ENCODE results near the gene RCOR3. TPM values are rescaled to one million over a fixed set of nuclear protein-coding genes. Genes with fewer than 3 reads are reported as not detected.
"Not testable (repeated sequence)": the region's sequence is repeated elsewhere in the genome, so short reads cannot be mapped to it uniquely, and the experiment has no call there.

The RCOR3 gene
- total RNA-seq, 1 donor from 2014 or later: 41.8 TPM

- intact Hi-C loops (cut with micrococcal nuclease): loop anchor here (1.0 to 5.0 kb wide), 12 partner anchors 64 to 1756 kb away; partner anchors contain the start of genes ANGEL2, DTL, INTS7 and LPGAT1
Measured at GRCh38 chr1:211259638-211260126, 516 bp downstream of the RCOR3 start.

- intact Hi-C loops (cut with micrococcal nuclease): loop anchor here (1.0 kb wide), 3 partner anchors 122 to 1755 kb away; partner anchors contain the start of gene ANGEL2
Measured at GRCh38 chr1:211260141-211261107, 1.3 kb downstream of the RCOR3 start.

DNA sequence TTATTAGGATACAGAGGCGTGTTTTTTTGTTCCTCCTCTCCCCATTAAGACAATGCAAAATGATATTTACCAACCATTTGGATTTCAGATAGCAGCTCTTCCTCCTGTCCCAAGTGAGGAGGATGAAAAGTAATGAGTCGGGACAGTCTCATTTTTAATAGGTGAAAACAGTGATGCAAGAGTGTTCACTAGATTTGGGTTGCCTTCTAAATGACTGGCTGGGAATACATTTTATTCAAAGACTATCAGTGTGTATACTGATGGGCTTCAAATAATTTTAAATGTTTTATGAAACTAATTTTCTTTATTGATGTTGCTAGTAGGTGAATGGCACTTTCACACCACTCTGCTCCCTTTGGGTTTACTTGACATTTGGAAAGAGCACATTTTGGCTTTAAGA is 2.1 kb downstream of the RCOR3 start:
- intact Hi-C loops (cut with micrococcal nuclease): no loop called here

- intact Hi-C loops (cut with micrococcal nuclease): not testable (repeated sequence)
Measured at GRCh38 chr1:211263022-211263421, 3.9 kb downstream of the RCOR3 start.

DNA sequence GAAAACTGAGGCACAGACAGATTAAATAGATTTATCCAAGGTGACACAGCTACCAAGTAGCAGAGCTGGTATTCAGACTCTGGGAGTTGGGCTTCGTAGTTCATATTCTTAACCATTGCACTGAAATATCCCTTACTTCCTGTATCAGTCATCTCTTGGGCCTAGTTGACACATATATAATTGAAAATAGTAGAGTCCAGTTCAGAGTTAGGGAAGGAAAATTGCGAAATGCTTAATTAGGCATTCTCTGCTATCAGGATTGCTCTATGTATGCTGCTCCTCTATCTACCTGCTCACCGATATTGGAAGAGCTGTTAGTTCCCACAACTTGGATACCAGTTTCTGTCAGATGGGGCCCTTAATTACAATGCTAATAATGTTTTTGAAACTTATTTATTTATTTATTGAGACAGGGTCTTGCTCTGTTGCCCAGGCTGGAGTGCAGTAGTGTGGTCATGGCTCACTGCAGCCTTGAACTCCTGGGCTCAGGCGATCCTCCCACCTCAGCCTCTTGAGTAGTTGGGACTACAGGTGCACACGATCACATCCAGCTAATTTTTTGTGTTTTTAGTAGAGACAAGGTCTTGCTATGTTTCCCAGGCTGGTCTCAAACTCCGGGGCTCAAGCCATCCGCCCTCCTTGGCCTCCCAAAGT is 8.2 kb downstream of the RCOR3 start:
- intact Hi-C loops (cut with micrococcal nuclease): no loop called here

GRCh38 chr1:211279340-211279739 is 20.2 kb downstream of the RCOR3 start:
- intact Hi-C loops (cut with micrococcal nuclease): no loop called here

- intact Hi-C loops (cut with micrococcal nuclease): no loop called here
Measured at GRCh38 chr1:211280910-211281309, 21.7 kb downstream of the RCOR3 start.

GRCh38 chr1:211281320-211282022 is 22.3 kb downstream of the RCOR3 start:
- intact Hi-C loops (cut with micrococcal nuclease): no loop called here

DNA sequence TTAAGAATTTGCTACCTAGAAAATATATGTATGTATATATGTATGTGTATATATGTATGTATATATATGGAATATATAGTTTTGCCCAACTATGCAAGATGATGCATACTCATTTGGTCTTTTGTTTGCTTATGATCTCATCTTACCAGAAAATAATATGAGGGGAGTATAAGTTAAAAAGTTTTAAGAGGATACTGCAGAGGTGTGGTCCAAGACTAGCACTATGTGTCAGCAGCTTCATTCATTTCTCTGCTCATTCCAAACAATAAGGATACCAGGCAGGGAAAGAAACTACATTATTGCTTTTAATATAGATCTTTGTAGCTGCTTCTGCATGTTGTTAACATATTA is 22.8 kb downstream of the RCOR3 start:
- intact Hi-C loops (cut with micrococcal nuclease): no loop called here

GRCh38 chr1:211285196-211285595 is 26.0 kb downstream of the RCOR3 start:
- intact Hi-C loops (cut with micrococcal nuclease): no loop called here

DNA sequence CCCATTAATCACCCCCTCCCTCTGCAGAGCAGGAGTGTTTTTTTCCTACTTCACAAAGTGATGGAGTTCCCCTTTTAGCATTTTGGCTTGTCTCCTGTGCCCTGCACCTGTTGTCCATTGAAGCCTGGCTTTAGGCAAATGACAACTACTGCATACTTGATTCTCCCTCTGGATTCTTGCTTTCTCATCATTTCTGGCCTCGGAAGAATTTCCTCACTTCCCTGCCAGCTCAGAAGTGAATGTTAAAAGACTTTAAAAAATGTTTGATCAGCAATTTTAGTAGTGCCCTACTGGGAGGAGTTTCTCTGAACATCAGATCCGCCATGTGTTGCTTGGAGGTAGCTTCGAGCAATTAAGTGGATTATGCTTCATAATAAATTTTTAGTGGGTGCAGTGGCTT is 28.1 kb downstream of the RCOR3 start:
- intact Hi-C loops (cut with micrococcal nuclease): no loop called here

GRCh38 chr1:211292411-211292810 is 33.2 kb downstream of the RCOR3 start:
- intact Hi-C loops (cut with micrococcal nuclease): no loop called here

DNA sequence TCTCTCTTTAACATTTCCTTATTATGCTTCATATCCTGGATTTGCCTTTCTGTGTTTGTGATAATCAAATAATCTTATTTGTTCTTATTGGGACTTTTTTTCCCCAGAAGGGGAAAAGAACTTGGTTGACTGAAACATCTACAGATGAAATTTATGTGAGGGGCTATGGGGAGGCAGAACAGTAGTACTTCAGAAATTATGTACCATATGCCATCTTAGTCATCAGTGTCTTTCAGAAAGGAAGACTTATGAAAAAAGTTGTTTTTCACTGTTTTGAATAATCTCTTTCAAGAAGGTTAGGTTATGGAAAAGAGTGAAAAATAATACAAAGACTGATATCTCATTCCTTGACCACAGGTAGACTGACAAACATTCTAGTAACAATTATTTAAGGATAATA is 37.2 kb downstream of the RCOR3 start:
- intact Hi-C loops (cut with micrococcal nuclease): no loop called here

GRCh38 chr1:211305044-211305443 is 45.9 kb downstream of the RCOR3 start:
- intact Hi-C loops (cut with micrococcal nuclease): no loop called here

- intact Hi-C loops (cut with micrococcal nuclease): no loop called here
Measured at GRCh38 chr1:211309617-211310016, 50.5 kb downstream of the RCOR3 start.

DNA sequence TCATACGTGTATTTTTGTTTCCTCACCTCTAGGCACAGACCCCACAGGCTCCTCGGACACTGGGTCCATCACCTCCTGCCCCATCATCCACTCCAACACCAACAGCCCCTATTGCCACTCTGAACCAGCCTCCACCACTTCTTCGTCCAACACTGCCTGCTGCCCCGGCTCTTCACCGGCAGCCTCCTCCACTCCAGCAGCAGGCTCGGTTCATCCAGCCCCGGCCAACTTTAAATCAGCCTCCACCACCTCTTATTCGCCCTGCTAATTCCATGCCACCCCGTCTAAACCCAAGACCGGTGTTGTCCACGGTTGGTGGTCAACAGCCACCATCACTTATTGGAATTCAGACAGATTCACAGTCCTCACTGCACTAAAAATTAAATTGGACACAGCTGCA is 54.2 kb downstream of the RCOR3 start:
- intact Hi-C loops (cut with micrococcal nuclease): no loop called here

GRCh38 chr1:211318576-211319280 is 59.6 kb downstream of the RCOR3 start:
- intact Hi-C loops (cut with micrococcal nuclease): no loop called here

- intact Hi-C loops (cut with micrococcal nuclease): loop anchor here (5.0 to 10.0 kb wide), 2 partner anchors 715 to 837 kb away; partner anchors contain the start of genes DTL and INTS7
Measured at GRCh38 chr1:211319892-211320291, 60.7 kb downstream of the RCOR3 start.

- intact Hi-C loops (cut with micrococcal nuclease): loop anchor here (5.0 to 10.0 kb wide), 2 partner anchors 714 to 836 kb away; partner anchors contain the start of genes DTL and INTS7
Measured at GRCh38 chr1:211320980-211321379, 61.8 kb downstream of the RCOR3 start.

GRCh38 chr1:211321646-211322045 is 62.5 kb downstream of the RCOR3 start:
- intact Hi-C loops (cut with micrococcal nuclease): loop anchor here (2.0 to 10.0 kb wide), 3 partner anchors 15 to 836 kb away; partner anchors contain the start of genes DTL and INTS7

Data from T-helper 1 cell treated with Interleukin-12 subunit alpha and Interleukin-12 subunit beta and Interleukin-4 antibody, amounts not matched to agents 30 ng/mL and 1 ng/mL, for 36 hours (primary cell).